Heart left ventricle (tissue), 16 donors: ENCODE results near the gene UNC119. TPM values are rescaled to one million over a fixed set of nuclear protein-coding genes. Genes with fewer than 3 reads are reported as not detected.

Experiments
- ATAC-seq, 4 donors: fragments of 200-7000 bp; cut with Tn5 transposase; one replicate each; pipeline ENCODE4 v1.9.1; 2020 to 2022; ENCODE audit warnings: moderate library complexity in 4 of 4, mild to moderate bottlenecking in 3 of 4, moderate number of reproducible peaks in 1 of 4
- DNase-seq, 5 donors: peaks; one replicate each; pipeline ENCODE4 v3.0.0-alpha.2; 2020
- H3K27ac ChIP-seq, 12 donors: fragments of 200-600 bp; sonication (generic) in 4 of 12; one replicate each; pipeline versions ENCODE4 v1.5.0 to v1.8.0; 2016 to 2022; ENCODE audit warnings: mild to moderate bottlenecking in 2 of 12
- H3K27me3 ChIP-seq, 9 donors: fragments of 200-600 bp; sonication (generic) in 2 of 9; one replicate each; pipeline versions ENCODE4 v1.5.1 to v1.8.0; 2016 to 2022; ENCODE audit warnings: mild to moderate bottlenecking in 3 of 9
- H3K36me3 ChIP-seq, 9 donors: fragments of 200-600 bp; sonication (generic) in 2 of 9; one replicate each; pipeline versions ENCODE4 v1.5.0 to v1.8.0; 2018 to 2022; ENCODE audit warnings: mild to moderate bottlenecking in 2 of 9
- H3K4me1 ChIP-seq, 12 donors: fragments of 200-600 bp; sonication (generic) in 4 of 12; one replicate each; pipeline versions ENCODE4 v1.5.0 to v1.8.0; 2016 to 2022; ENCODE audit warnings: mild to moderate bottlenecking in 3 of 12
- H3K4me3 ChIP-seq, 12 donors: fragments of 200-600 bp; sonication (generic) in 4 of 12; one replicate each; pipeline versions ENCODE4 v1.5.0 to v1.8.0; 2017 to 2022; ENCODE audit warnings: mild to moderate bottlenecking in 9 of 12, moderate library complexity in 4 of 12
- H3K9me3 ChIP-seq, 12 donors: fragments of 200-600 bp; sonication (generic) in 4 of 12; one replicate each; pipeline versions ENCODE4 v1.5.0 to v1.8.0; 2016 to 2022; ENCODE audit warnings: mild to moderate bottlenecking in 1 of 12
- CTCF ChIP-seq, 12 donors: fragments of 200-600 bp; sonication (generic) in 4 of 12; IDR thresholded peaks; one replicate each; pipeline versions ENCODE4 v1.5.0 to v1.8.0; 2018 to 2022; ENCODE audit warnings: antibody characterized with exemption in 12 of 12, mild to moderate bottlenecking in 5 of 12
- POLR2A ChIP-seq, 2 donors: fragments of 450-650 bp; IDR thresholded peaks; one replicate each; pipeline ENCODE4 v1.6.1; 2017; ENCODE audit warnings: antibody characterized with exemption in 2 of 2, mild to moderate bottlenecking in 2 of 2, moderate library complexity in 2 of 2
- WGBS, 4 donors: extraction: QIAGEN DNeasy Blood & Tissue Kit in 2 of 4; methylation state at CpG; one replicate each; pipeline versions ENCODE4 v1.1.5 to v1.1.7; 2013 to 2018; 5-methylcytosine and 5-hydroxymethylcytosine counted together
- intact Hi-C, 10 donors: fragments of 100-400 bp; cut with DNase I; formaldehyde crosslinking; loops; one replicate each; pipeline versions ENCODE4 v1.11.1 to v1.14.2; 2022
- polyA plus RNA-seq, 2 donors: library from polyadenylated mRNA; stranded (reverse); fragments of 200-250 nt; gene quantifications; one replicate each; pipeline ENCODE4 v1.2.3, GENCODE V29; 2013
- total RNA-seq, 9 donors: library from RNA; depleted of rRNA in 2 of 9; stranded (reverse); fragments of >200 nt in 2 of 9; fragmentation: NEBNext Ultra II Directional in 3 of 9; extraction: Animal tissue kit (Norgen Biotek cat#: 25700) in 3 of 9; gene quantifications; one replicate each; pipeline versions ENCODE4 v1.1.0 to v1.2.4, GENCODE V29; 2016 to 2023
- donor health status: ischemic (EF 13 %, LVEDD 7.1; RV severe dilation, severe dysfunction).
- donor health status: healthy with polysubstance abuse.
- donor health status: DM: no; HTN: yes; CAD: no.
- donor health status: DM: no; HTN: no; CAD: no.
- donor health status: ischemic (EF 25% LVEDD 6.9; RV normal size, moderate dysfunction).
- donor health status: ischemic (EF 25% LVEDD 5.7; RV mildly dilated, moderate dysfunction).
- donor health status: healthy.
- donor health status: DM: yes; HTN: yes; CAD: no.
- donor health status: ischemic (EF 35%, LVEDD 5.7; RV mildly dilated, moderate dysfunction).
- donor health status: nonischemic (EF 11% LVEDD 7.7; RV severe dilation, severe dysfunction).
- donor health status: DM: yes; HTN: yes; CAD: no.
- donor health status: PGD.
- donor health status: ischemic (EF 29% LVEDD 5.4; RV normal size, mild dysfunction).
- donor health status: nonischemic (EF 23%, LVEDD 6.1; RV moderate dilation, normal function).

The UNC119 gene
- total and polyA plus RNA-seq, 11 donors, result 12.8 to 30.7 (median 19.2) TPM

- no peaks in the 10 kb centered on the region for H3K9me3 ChIP-seq
- H3K36me3 ChIP-seq, result peaks cover 0 to 12% (median 6%) of the 10 kb centered on the region in 9 donors
- ATAC-seq (peak; percentile 59 to 73 (median 66)), DNase-seq (peak; percentile 70 to 86 (median 76))
- intact Hi-C loops, result loop anchor here in 7 of 10 donors (1.0 to 10.0 kb wide), 6 partner anchors 27 to 67 kb away; partner anchors contain the start of gene RSKR (in 4 of the 7)
- peaks cover 0 to 47% (median 11%) of the 10 kb centered on the region in 12 donors for H3K4me1 ChIP-seq
- H3K4me3 ChIP-seq, result peak overlapping the region in 1 of 12 donors; percentile 17
- no peaks in the 10 kb centered on the region for H3K27me3 ChIP-seq
- peak overlapping the region in 1 of 12 donors; percentile 84 for H3K27ac ChIP-seq
- 71 to 85% (median 73%) methylated on average over 24 to 26 of the region's 26 CpGs for WGBS, 4 donors
- TF ChIP-seq POLR2A (IDR thresholded peaks at IDR 0.05), result no peak
- TF ChIP-seq CTCF (IDR thresholded peaks at IDR 0.05), result peak; percentile 76 to 94 (median 84)
Measured at GRCh38 chr17:28547623-28548416, 4.6 kb downstream of the UNC119 start.

DNA sequence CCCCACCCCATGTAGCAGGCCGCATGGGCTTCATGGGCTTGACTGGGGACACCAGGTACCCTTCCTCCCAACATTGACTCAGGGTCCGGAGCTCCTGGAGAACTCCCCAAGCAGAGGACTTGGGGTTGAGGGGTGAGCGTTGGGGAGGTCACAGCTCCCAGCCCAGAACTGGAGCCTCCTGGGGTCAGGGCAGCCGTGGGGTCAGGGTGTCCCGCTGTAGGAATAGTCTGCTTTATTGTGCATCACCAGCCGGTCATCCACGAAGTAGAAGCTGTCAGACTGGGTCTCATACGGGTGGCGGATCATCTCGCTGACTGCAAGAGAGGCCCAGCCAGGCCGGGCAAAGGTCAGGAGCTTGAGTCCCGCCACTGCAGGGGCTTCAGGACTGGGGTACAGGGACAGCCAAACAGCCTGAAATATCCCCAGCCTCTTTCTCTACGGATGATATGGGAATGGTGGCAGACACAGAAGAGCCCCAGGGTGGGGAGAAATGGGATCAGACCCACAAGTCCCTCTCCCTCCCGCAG, 5.3 kb downstream of the UNC119 start:
- Histone ChIP-seq H3K9me3 (no peaks in the 10 kb centered on the region), H3K4me1 (peaks cover 0 to 43% (median 9%) of the 10 kb centered on the region in 12 donors), H3K27ac (peak overlapping the region in 1 of 12 donors; percentile 84), H3K27me3 (no peaks in the 10 kb centered on the region), H3K36me3 (peaks cover 0 to 12% (median 6%) of the 10 kb centered on the region in 9 donors), H3K4me3 (no peak overlapping the region)
- TF ChIP-seq CTCF (IDR thresholded peaks at IDR 0.05) (no peak), POLR2A (IDR thresholded peaks at IDR 0.05) (no peak)
- WGBS, 4 donors, result 92 to 94% (median 93%) methylated on average over 12 to 14 of the region's 14 CpGs
- intact Hi-C loops, result loop anchor here in 5 of 10 donors (5.0 to 10.0 kb wide), 3 partner anchors 55 to 68 kb away; partner anchors contain the start of gene RSKR (in 4 of the 5)
- DNase-seq (peak in 1 of 5 donors; percentile 52), ATAC-seq (no peak)

- H3K27me3 ChIP-seq, result no peaks in the 10 kb centered on the region
- no peaks in the 10 kb centered on the region for H3K9me3 ChIP-seq
- DNase-seq (peak in 1 of 5 donors; percentile 40), ATAC-seq (no peak)
- TF ChIP-seq POLR2A (IDR thresholded peaks at IDR 0.05) (no peak), CTCF (IDR thresholded peaks at IDR 0.05) (no peak)
- 68 to 77% (median 72%) methylated on average over 6 of the region's 6 CpGs for WGBS, 4 donors
- no peak overlapping the region for H3K27ac ChIP-seq
- intact Hi-C loops, result loop anchor here in 6 of 10 donors (2.0 to 10.0 kb wide), 4 partner anchors 47 to 69 kb away; partner anchors contain the start of gene RSKR (in 4 of the 6)
- no peak overlapping the region for H3K4me3 ChIP-seq
- H3K4me1 ChIP-seq, result peaks cover 0 to 31% (median 5%) of the 10 kb centered on the region in 12 donors
- H3K36me3 ChIP-seq, result peaks cover 0 to 12% (median 6%) of the 10 kb centered on the region in 9 donors
Measured at GRCh38 chr17:28545787-28546415, 6.5 kb downstream of the UNC119 start.
